Smooth muscle cell (in vitro differentiated cells): ENCODE results near the gene MYO3A. TPM values are rescaled to one million over a fixed set of nuclear protein-coding genes. Genes with fewer than 3 reads are reported as not detected.

ENCODE experiments used
- DNase-seq: peaks from one replicate; lab custom pipeline; 2025; ENCODE audit not compliant: unreplicated experiment; lab: John Stamatoyannopoulos, UW
- H2AFZ ChIP-seq: fragments of 200-600 bp; sonication (generic); 2 replicates; pipeline ENCODE4 v1.6.0; 2016; ENCODE audit warnings: antibody characterized with exemption, low read depth, mild to moderate bottlenecking
- H3F3A ChIP-seq: fragments of 200-600 bp; sonication (generic); 2 replicates; pipeline ENCODE4 v1.6.0; 2017; ENCODE audit warnings: antibody characterized with exemption, low read depth
- H3K27ac ChIP-seq: fragments of 200-600 bp; sonication (generic); 2 replicates; pipeline ENCODE4 v1.5.1; 2016; ENCODE audit warnings: low read depth, mild to moderate bottlenecking
- H3K27me3 ChIP-seq: fragments of 200-600 bp; sonication (generic); 2 replicates; pipeline ENCODE4 v1.6.1; 2016; ENCODE audit warnings: low read depth, mild to moderate bottlenecking
- H3K36me3 ChIP-seq: fragments of 200-600 bp; sonication (generic); 2 replicates; pipeline ENCODE4 v1.5.1; 2016; ENCODE audit warnings: low read depth
- H3K4me1 ChIP-seq: fragments of 200-600 bp; sonication (generic); 2 replicates; pipeline ENCODE4 v1.5.1; 2016; ENCODE audit warnings: low read depth
- H3K4me2 ChIP-seq: fragments of 200-600 bp; sonication (generic); 2 replicates; pipeline ENCODE4 v1.6.0; 2016; ENCODE audit warnings: mild to moderate bottlenecking
- H3K4me3 ChIP-seq: fragments of 200-600 bp; sonication (generic); 2 replicates; pipeline ENCODE4 v1.5.1; 2016; ENCODE audit warnings: mild to moderate bottlenecking
- H3K79me2 ChIP-seq: fragments of 200-600 bp; sonication (generic); 2 replicates; pipeline ENCODE4 v1.6.0; 2016; ENCODE audit warnings: low read depth, mild to moderate bottlenecking
- H3K9ac ChIP-seq: fragments of 200-600 bp; sonication (generic); 2 replicates; pipeline ENCODE4 v1.6.0; 2016; ENCODE audit warnings: low read depth
- H3K9me3 ChIP-seq: fragments of 200-600 bp; sonication (generic); replicated peaks from 2 replicates; pipeline ENCODE4 v1.5.1; 2016; ENCODE audit warnings: low read depth
- H4K20me1 ChIP-seq: fragments of 200-600 bp; sonication (generic); 2 replicates; pipeline ENCODE4 v1.6.0; 2016; ENCODE audit warnings: low read depth
- CTCF ChIP-seq: fragments of 200-600 bp; sonication (generic); IDR thresholded peaks from 2 replicates; pipeline ENCODE4 v1.5.1; 2017; ENCODE audit warnings: borderline replicate concordance, mild to moderate bottlenecking, antibody characterized with exemption; ENCODE audit not compliant: insufficient read depth, poor library complexity, severe bottlenecking
- WGBS: methylation state at CpG from one replicate; pipeline ENCODE4 v1.1.7; 2016; ENCODE audit warnings: low lambda C conversion rate; 5-methylcytosine and 5-hydroxymethylcytosine counted together
- polyA plus RNA-seq: library from polyadenylated mRNA; unstranded; fragments of >200 nt; fragmentation: Nextera tagmentation; extraction: Ambion mirVana; gene quantifications from 2 replicates; pipeline ENCODE4 v1.2.1, GENCODE V29; 2016
- total RNA-seq: library from RNA; depleted of rRNA; stranded (reverse); fragments of >200 nt; gene quantifications from 2 replicates; pipeline ENCODE4 v1.2.3, GENCODE V29; 2014

MYO3A gene
- total and polyA plus RNA-seq, 2 experiments from 2014 or later = not detected

GRCh38 chr10:26029858-26030257 lies 95.8 kb downstream of the MYO3A start:
- H3K4me2 ChIP-seq = no peak overlapping the region
- no peaks in the 10 kb centered on the region for H3K36me3 ChIP-seq
- 76% methylated on average over 3 of the region's 3 CpGs for WGBS
- no peaks in the 10 kb centered on the region for H3K79me2 ChIP-seq
- no peaks in the 10 kb centered on the region for H3K9me3 ChIP-seq
- no peaks in the 10 kb centered on the region for H4K20me1 ChIP-seq
- no peaks in the 10 kb centered on the region for H3F3A ChIP-seq
- no peak overlapping the region for H3K27ac ChIP-seq
- TF ChIP-seq CTCF = no peak
- H2AFZ ChIP-seq = no peak overlapping the region
- H3K4me3 ChIP-seq = no peak overlapping the region
- H3K27me3 ChIP-seq = no peaks in the 10 kb centered on the region
- no peak for DNase-seq
- no peak overlapping the region for H3K9ac ChIP-seq
- H3K4me1 ChIP-seq = no peaks in the 10 kb centered on the region

- H3K9me3 ChIP-seq = no peaks in the 10 kb centered on the region
- H2AFZ ChIP-seq = no peak overlapping the region
- DNase-seq = no peak
- no peak for TF ChIP-seq CTCF
- H3K4me3 ChIP-seq = no peak overlapping the region
- no peak overlapping the region for H3K27ac ChIP-seq
- no peak overlapping the region for H3K9ac ChIP-seq
- no peaks in the 10 kb centered on the region for H3K4me1 ChIP-seq
- no peaks in the 10 kb centered on the region for H3K79me2 ChIP-seq
- no peaks in the 10 kb centered on the region for H4K20me1 ChIP-seq
- no peaks in the 10 kb centered on the region for H3K36me3 ChIP-seq
- H3F3A ChIP-seq = no peaks in the 10 kb centered on the region
- no peak overlapping the region for H3K4me2 ChIP-seq
- no peaks in the 10 kb centered on the region for H3K27me3 ChIP-seq
- WGBS = 94% methylated on average over 3 of the region's 3 CpGs
Measured at GRCh38 chr10:26031300-26031699, 97.3 kb downstream of the MYO3A start.

- H3K36me3 ChIP-seq = no peaks in the 10 kb centered on the region
- H3K4me3 ChIP-seq = no peak overlapping the region
- TF ChIP-seq CTCF = no peak
- no peaks in the 10 kb centered on the region for H4K20me1 ChIP-seq
- 95% methylated on average over 2 of the region's 2 CpGs for WGBS
- H3K4me2 ChIP-seq = no peak overlapping the region
- no peaks in the 10 kb centered on the region for H3K27me3 ChIP-seq
- no peak overlapping the region for H2AFZ ChIP-seq
- H3K4me1 ChIP-seq = no peaks in the 10 kb centered on the region
- no peak for DNase-seq
- H3K9ac ChIP-seq = no peak overlapping the region
- no peaks in the 10 kb centered on the region for H3K9me3 ChIP-seq
- H3F3A ChIP-seq = no peaks in the 10 kb centered on the region
- no peaks in the 10 kb centered on the region for H3K79me2 ChIP-seq
- H3K27ac ChIP-seq = no peak overlapping the region
Measured at GRCh38 chr10:26043469-26043868, 109.4 kb downstream of the MYO3A start.

GRCh38 chr10:26044141-26044749 lies 110.2 kb downstream of the MYO3A start:
- WGBS = 85% methylated on average over 3 of the region's 3 CpGs
- no peak for DNase-seq
- Histone ChIP-seq H3K9ac (no peak overlapping the region), H3K9me3 (no peaks in the 10 kb centered on the region), H3K4me3 (no peak overlapping the region), H3K4me1 (no peaks in the 10 kb centered on the region), H3K4me2 (no peak overlapping the region), H2AFZ (no peak overlapping the region), H3K36me3 (no peaks in the 10 kb centered on the region), H3F3A (no peaks in the 10 kb centered on the region), H3K79me2 (no peaks in the 10 kb centered on the region), H3K27me3 (no peaks in the 10 kb centered on the region), H3K27ac (no peak overlapping the region), H4K20me1 (no peaks in the 10 kb centered on the region)
- TF ChIP-seq CTCF = no peak
